SW480 (cell line): ENCODE measurements around the gene POLR2H.

ENCODE experiments used
- DNase-seq: peaks from one replicate; pipeline ENCODE4 v3.0.0-alpha.2; 2016; ENCODE audit warnings: low spot score

Gene POLR2H

GRCh38 chr3:184371570-184372018, 10.1 kb downstream of the POLR2H start:
- peak; percentile 90 for DNase-seq

- no peak for DNase-seq
Measured at GRCh38 chr3:184372296-184372821, 10.8 kb downstream of the POLR2H start.

DNA sequence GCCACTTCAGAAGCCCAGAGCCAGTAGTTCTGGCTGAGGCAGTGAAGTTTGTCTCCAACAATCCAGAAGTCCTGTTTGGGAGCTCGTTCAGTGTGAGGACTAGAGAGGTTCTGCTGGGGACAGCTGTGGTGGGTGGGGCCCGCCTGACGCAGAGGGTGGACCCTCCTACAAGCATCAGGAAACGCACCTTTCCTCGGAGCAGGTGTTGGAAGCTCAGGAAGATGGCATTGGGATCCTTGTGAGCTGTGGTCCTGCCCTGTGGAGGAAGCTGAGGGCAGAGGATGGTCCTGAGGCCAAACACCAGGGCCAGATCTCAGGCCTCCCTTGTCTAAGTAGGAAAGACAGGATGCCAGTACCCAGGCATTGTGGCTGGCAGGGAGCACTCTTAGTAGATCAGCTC, 11.4 kb downstream of the POLR2H start:
- DNase-seq = no peak

GRCh38 chr3:184373422-184373821, 11.9 kb downstream of the POLR2H start:
- DNase-seq = peak; percentile 53

DNA sequence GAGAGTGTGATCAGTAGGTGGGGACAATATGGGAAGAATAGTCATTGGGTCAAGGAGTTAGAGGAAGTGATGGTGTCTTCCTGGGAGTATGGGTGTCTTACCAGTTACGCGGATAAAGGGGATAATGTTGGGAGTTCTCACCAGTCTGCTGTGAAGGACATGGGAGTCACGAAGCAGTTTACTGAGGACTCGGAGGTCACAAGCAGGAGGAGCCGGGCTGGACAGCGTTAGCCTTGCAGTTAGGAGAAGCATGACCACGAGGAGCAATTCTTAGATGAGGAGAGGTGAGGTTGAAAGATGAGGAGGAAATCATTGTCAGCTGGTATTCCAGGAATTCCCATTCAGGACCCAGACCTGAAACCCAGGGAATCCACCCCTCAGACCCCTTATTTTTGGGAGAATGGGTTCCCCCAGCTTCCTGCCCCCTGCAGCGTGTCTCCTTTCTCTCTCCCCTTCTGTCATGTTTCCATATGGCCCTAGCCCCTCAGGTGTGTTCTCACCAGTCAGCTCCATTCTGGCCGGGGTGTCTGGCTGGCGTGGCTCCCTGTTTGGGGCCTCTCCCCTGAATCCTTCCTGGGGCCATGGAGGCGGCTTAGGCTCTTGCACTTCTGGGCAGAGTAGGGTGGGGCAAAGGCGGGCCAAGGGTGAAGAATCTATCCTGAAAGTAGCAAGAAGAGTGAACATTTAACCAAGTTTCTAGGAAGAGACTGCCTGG, 14.4 kb downstream of the POLR2H start:
- no peak for DNase-seq

GRCh38 chr3:184377374-184377773, 15.9 kb downstream of the POLR2H start:
- no peak for DNase-seq

DNA sequence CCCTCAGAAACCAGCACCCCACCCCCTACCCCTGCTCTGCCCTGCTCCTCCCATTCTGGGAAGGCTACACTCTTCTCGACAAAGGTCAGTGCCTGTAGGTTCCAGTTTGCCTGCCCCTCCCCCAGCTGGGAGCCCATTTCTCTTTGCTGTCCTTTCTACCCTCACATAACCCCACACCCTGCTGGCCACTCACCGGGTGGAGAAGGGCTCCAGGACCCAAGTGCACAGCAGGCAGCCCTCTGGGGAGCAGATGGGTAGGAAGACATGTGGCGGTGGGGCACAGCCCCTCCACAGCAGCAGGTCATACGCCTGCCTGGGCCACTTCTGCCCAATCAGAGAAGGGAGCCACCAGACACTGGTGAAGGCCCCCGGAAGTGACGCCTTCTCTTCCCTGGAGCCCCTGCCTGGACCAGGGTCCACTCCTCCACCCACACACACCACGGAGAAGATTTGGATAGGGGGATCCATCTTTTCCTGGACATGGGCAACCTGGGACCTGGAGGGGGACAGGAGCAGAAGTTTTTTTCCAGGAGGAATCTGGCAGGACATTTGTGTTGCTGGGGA, 16.5 kb downstream of the POLR2H start, which contains the start of gene THPO:
TSS of gene THPO (minus strand) at position 326 of the 564 bp plus-strand sequence. CDS start 1,948 bp downstream, outside the sequence.
- no peak for DNase-seq

DNA sequence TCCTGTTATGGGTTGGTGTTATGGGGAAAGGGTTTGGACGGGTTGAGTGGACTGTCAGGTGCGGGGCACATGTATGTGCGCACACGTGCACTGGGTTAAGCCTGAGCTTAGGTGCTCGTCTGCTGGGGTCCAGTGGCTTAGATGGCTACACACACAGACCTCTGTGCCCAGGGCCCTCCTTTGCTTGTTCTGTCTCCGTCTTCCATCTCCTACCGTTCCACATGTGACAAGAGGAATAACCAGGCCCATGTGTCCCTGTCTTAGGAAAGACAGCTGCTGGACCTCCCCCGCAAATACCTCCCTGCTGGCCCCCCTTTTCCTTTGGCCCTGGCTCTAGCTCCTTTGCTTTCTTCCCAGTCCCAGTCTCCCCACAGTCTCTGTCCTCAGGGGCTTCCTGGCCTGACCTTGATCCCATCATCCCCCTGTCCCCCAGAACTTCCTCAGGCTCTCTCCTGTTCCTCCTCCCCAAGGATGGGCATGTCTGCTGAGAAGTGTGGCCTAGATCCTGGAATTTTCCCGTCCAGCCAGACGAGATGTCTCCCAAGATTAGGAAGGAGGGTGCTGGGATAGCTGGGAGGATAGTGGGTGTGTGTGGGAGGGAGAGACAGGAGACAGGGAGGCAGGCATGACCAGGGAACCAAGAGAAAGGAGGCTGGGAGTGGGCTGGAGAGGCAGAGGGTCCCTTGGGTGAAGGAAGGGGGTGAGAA, 17.3 kb downstream of the POLR2H start:
- DNase-seq = no peak

- no peak for DNase-seq
Measured at GRCh38 chr3:184379358-184380184, 18.1 kb downstream of the POLR2H start, which contains the start of gene CHRD. Gene CHRD, plus strand, starts transcription at chr3:184380054. Its CDS starts 265 bp downstream, at chr3:184380319.

GRCh38 chr3:184380185-184380626, 18.7 kb downstream of the POLR2H start:
- no peak for DNase-seq

- DNase-seq = no peak
Measured at GRCh38 chr3:184380627-184381260, 19.2 kb downstream of the POLR2H start.

GRCh38 chr3:184381261-184382224, 20.0 kb downstream of the POLR2H start:
- DNase-seq = no peak

GRCh38 chr3:184382326-184383032, 21.0 kb downstream of the POLR2H start:
- DNase-seq = no peak

DNA sequence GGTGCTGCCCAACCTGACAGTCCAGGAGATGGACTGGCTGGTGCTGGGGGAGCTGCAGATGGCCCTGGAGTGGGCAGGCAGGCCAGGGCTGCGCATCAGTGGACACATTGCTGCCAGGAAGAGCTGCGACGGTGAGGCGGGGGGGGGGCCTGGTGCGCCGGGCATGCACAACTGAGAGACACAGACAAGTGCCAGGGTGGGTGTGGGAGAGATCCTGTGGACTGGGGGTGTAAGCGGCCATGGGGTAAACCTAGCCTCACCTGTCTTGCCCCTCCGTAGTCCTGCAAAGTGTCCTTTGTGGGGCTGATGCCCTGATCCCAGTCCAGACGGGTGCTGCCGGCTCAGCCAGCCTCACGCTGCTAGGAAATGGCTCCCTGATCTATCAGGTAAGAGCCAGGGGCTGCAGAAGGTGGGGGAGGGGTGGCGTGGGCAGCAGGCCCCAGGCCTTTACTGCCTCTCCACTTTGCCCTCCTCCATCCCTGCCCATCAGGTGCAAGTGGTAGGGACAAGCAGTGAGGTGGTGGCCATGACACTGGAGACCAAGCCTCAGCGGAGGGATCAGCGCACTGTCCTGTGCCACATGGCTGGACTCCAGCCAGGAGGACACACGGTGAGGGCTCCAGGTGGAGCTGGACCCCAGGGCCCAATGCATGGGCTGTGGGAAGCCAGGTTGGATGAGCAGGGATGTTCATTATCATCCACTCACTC, 21.7 kb downstream of the POLR2H start:
- no peak for DNase-seq

- no peak for DNase-seq
Measured at GRCh38 chr3:184384342-184384741, 22.8 kb downstream of the POLR2H start.

DNA sequence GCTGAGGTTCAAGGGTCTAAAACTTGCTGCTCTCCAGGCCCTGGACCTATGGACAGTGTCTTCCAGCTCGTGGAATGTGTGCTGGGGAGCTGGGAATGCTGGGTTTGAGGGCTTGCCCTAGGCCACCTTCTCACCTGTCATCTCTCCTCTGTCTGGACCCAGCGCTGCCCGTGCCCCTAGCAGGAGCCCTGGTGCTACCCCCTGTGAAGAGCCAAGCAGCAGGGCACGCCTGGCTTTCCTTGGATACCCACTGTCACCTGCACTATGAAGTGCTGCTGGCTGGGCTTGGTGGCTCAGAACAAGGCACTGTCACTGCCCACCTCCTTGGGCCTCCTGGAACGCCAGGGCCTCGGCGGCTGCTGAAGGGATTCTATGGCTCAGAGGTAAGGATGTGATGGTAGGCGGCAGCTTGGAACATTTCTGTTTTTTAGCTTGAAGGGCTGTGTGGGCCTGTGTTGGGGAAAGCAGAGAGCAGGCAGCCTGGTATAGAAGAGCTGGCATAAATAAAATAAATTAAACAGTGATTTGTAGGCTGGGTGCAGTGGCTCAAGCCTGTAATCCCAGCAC, 23.4 kb downstream of the POLR2H start:
- no peak for DNase-seq

DNA sequence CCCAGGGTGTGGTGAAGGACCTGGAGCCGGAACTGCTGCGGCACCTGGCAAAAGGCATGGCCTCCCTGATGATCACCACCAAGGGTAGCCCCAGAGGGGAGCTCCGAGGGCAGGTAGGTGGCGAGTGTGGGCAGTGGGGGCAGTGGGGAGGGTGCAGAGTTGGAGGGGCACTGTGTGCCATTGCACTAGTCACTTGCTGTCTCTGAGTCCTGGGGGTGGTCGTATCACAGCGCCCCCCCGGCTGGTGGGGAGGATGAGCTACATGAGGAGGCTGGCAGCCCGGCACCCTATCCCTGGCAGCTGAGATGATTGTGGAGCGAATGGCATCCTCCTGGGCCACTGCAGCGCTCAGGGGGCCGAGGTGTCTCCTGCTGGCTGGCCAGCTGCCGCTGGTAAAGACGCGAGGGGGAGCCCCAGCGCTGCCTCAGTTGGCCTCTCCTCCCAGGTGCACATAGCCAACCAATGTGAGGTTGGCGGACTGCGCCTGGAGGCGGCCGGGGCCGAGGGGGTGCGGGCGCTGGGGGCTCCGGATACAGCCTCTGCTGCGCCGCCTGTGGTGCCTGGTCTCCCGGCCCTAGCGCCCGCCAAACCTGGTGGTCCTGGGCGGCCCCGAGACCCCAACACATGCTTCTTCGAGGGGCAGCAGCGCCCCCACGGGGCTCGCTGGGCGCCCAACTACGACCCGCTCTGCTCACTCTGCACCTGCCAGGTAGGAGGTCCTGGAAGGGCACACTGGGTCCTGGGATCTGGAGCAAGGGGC, 24.7 kb downstream of the POLR2H start:
- no peak for DNase-seq
